Panc1 (cell line): ENCODE measurements around the gene DDAH2. TPM values are rescaled to one million over a fixed set of nuclear protein-coding genes. Genes with fewer than 3 reads are reported as not detected.

ENCODE experiments used
- ATAC-seq: fragments of 200-7000 bp; cut with Tn5 transposase; 2 replicates; pipeline ENCODE4 v1.9.1; 2020; ENCODE audit warnings: mild to moderate bottlenecking, moderate library complexity
- BruUV-seq: library from RNA; stranded (reverse); fragments of 400-500 nt; replicated peaks from 2 replicates; lab custom pipeline; 2021; lab: Mats Ljungman, UMichigan
- CTCF ChIA-PET: fragments of 300-600 bp; sonication (Branson Sonifier 250); formaldehyde crosslinking; loops from one replicate; lab custom pipeline; 2022; ENCODE audit warnings: antibody characterized with exemption; lab: Charles Lee
- POLR2A ChIA-PET: fragments of 300-600 bp; sonication (Branson Sonifier 250); formaldehyde crosslinking; loops from one replicate; lab custom pipeline; 2022; ENCODE audit warnings: antibody characterized with exemption; lab: Charles Lee
- DNase-seq: peaks from one replicate; pipeline ENCODE4 v3.0.0-alpha.2; 2010; ENCODE audit warnings: low read depth, low spot score
- H3K27ac ChIP-seq: 2 replicates; pipeline ENCODE4 v1.5.1; 2011; ENCODE audit warnings: mild to moderate bottlenecking, low read length, inconsistent platforms
- H3K27me3 ChIP-seq: fragments of 200-500 bp; sonication (Bioruptor generic); 2 replicates; pipeline ENCODE4 v1.6.0; 2014; ENCODE audit warnings: low read length, inconsistent platforms; ENCODE audit not compliant: control insufficient read depth, insufficient read depth
- H3K36me3 ChIP-seq: fragments of 200-500 bp; sonication (Bioruptor generic); 2 replicates; pipeline ENCODE4 v1.5.1; 2014; ENCODE audit warnings: inconsistent platforms, mild to moderate bottlenecking, low read length, moderate library complexity; ENCODE audit not compliant: control insufficient read depth, insufficient read depth
- H3K4me1 ChIP-seq: 2 replicates; pipeline ENCODE4 v1.5.1; 2011; ENCODE audit warnings: inconsistent platforms, mild to moderate bottlenecking, low read length, moderate library complexity; ENCODE audit not compliant: control insufficient read depth, insufficient read depth
- H3K4me3 ChIP-seq, 2 experiments: 2 replicates each; pipeline ENCODE4 v1.5.1; 2011 to 2012; ENCODE audit warnings: low read depth in 2 of 2, low read length in 2 of 2, mild to moderate bottlenecking in 2 of 2, inconsistent platforms in 1 of 2, moderate library complexity in 1 of 2
- H3K9me3 ChIP-seq: fragments of 200-500 bp; sonication (Bioruptor generic); 2 replicates; pipeline ENCODE4 v1.5.1; 2014; ENCODE audit warnings: low read depth, mild to moderate bottlenecking, inconsistent platforms, low read length, moderate library complexity; ENCODE audit not compliant: control insufficient read depth, insufficient read depth
- CTCF ChIP-seq: fragments of 450-650 bp; IDR thresholded peaks from 2 replicates; pipeline ENCODE4 v1.5.1; 2017; ENCODE audit warnings: mild to moderate bottlenecking
- POLR2AphosphoS5 ChIP-seq: IDR thresholded peaks from 2 replicates; pipeline ENCODE4 v1.6.1; 2012; ENCODE audit warnings: mild to moderate bottlenecking, low read depth, low read length, moderate library complexity
- REST ChIP-seq, 2 experiments: IDR thresholded peaks; 2 replicates each; pipeline ENCODE4 v1.6.1; 2011 to 2012; ENCODE audit warnings: low read depth in 2 of 2, control low read depth in 1 of 2, low read length in 1 of 2, mild to moderate bottlenecking in 1 of 2, moderate library complexity in 1 of 2; ENCODE audit not compliant: insufficient read depth in 1 of 2
- SIN3A ChIP-seq: IDR thresholded peaks from 2 replicates; pipeline ENCODE4 v1.6.1; 2012; ENCODE audit warnings: low read depth, mild to moderate bottlenecking, low read length, moderate library complexity, borderline replicate concordance; ENCODE audit not compliant: insufficient read depth
- TCF7L2 ChIP-seq: IDR thresholded peaks from 2 replicates; pipeline ENCODE4 v1.6.1; 2011; ENCODE audit warnings: mild to moderate bottlenecking, low read depth, low read length, inconsistent platforms
- in situ Hi-C: cut with HindIII; loops from 2 replicates; pipeline ENCODE4 v1.10.0; 2016; ENCODE audit warnings: low sequenced_read_pairs, low pct_unique_long_range_greater_than_20kb
- intact Hi-C: fragments of 100-400 bp; cut with micrococcal nuclease; formaldehyde crosslinking; loops from one replicate; pipeline ENCODE4 v1.10.0; 2022; ENCODE audit not compliant: unreplicated experiment
- total RNA-seq: library from RNA; stranded (reverse); gene quantifications from one replicate; pipeline ENCODE4 v1.2.1, GENCODE V29; 2021; ENCODE audit not compliant: unreplicated experiment

The DDAH2 gene
- total RNA-seq, 1 experiment from 2014 or later: 104 TPM

- TF ChIP-seq POLR2AphosphoS5 (no peak), SIN3A (no peak), TCF7L2 (no peak), REST (IDR thresholded peaks at IDR 0.05; ENCODE audit: insufficient read depth in 1 of 2, low read depth in 2 of 2, low read length in 1 of 2) (no peak), CTCF (no peak)
- Histone ChIP-seq H3K36me3 (peaks cover 4% of the 10 kb centered on the region), H3K27ac (no peak overlapping the region), H3K9me3 (no peaks in the 10 kb centered on the region), H3K4me3 (no peak overlapping the region), H3K4me1 (peaks cover 8% of the 10 kb centered on the region), H3K27me3 (no peaks in the 10 kb centered on the region)
- in situ Hi-C loops: no loop called here
- DNase-seq (no peak), ATAC-seq (no peak)
- no TSS peak for BruUV-seq
- ChIA-PET CTCF (no interaction called here), POLR2A (interaction anchor here (0.7 kb wide), 1 partner anchor 113 kb away, joined by 3 read pairs; no protein-coding TSS in a partner anchor)
- intact Hi-C loops: no loop called here
These were observed 3.4 kb downstream of the DDAH2 start for GRCh38 chr6:31725502-31726350.

- TF ChIP-seq CTCF (no peak), SIN3A (no peak), TCF7L2 (no peak), POLR2AphosphoS5 (no peak), REST (IDR thresholded peaks at IDR 0.05; ENCODE audit: insufficient read depth in 1 of 2, low read depth in 2 of 2, low read length in 1 of 2) (no peak)
- Histone ChIP-seq H3K27me3 (no peaks in the 10 kb centered on the region), H3K4me1 (peaks cover 5% of the 10 kb centered on the region; the same call in 1 of the 2 replicates), H3K27ac (no peak overlapping the region), H3K36me3 (peaks cover 3% of the 10 kb centered on the region), H3K4me3 (no peak overlapping the region), H3K9me3 (no peaks in the 10 kb centered on the region)
- no TSS peak for BruUV-seq
- in situ Hi-C loops (no loop called here), intact Hi-C loops (no loop called here)
- POLR2A ChIA-PET: interaction anchor here (0.5 kb wide), 1 partner anchor 65 kb away, joined by 4 read pairs; no protein-coding TSS in a partner anchor
- CTCF ChIA-PET: no interaction called here
- ATAC-seq: no peak
- DNase-seq: no peak
These were observed 5.0 kb downstream of the DDAH2 start for GRCh38 chr6:31723980-31724691.
